Fibroblast of gingiva (primary cell): Measurements from ENCODE around the gene COMMD4.
"Not testable (repeated sequence)": the region's sequence is repeated elsewhere in the genome, so short reads cannot be mapped to it uniquely, and the experiment has no call there.

Experiments
- DNase-seq: peaks from one replicate; pipeline ENCODE4 v3.0.0-alpha.2; 2011; ENCODE audit warnings: low read depth

COMMD4 gene

DNA sequence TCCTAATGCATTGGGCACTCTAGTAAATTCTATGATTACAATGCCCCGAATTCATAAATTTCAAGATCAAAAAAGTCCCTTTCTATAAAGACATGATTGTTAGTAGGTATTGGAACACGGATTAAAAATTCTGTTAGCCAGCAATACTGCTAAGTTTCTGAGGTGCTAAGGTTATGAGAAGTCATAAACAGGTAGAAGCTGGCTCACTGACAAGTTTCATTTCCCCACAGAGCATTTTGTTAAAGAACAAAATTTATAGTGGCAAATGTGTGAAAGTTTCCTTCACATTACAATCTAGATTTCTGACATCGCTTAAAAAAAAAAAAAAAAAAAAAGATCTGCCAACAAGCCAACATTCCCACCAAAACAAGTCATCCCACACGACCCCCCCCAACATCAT lies 44.9 kb downstream of the COMMD4 start:
- no peak for DNase-seq

- DNase-seq, result not testable (repeated sequence)
Measured at GRCh38 chr15:75383986-75384385, 48.1 kb downstream of the COMMD4 start.
